Measurements from ENCODE around the gene ACTN3.

ACTN3 gene

DNA sequence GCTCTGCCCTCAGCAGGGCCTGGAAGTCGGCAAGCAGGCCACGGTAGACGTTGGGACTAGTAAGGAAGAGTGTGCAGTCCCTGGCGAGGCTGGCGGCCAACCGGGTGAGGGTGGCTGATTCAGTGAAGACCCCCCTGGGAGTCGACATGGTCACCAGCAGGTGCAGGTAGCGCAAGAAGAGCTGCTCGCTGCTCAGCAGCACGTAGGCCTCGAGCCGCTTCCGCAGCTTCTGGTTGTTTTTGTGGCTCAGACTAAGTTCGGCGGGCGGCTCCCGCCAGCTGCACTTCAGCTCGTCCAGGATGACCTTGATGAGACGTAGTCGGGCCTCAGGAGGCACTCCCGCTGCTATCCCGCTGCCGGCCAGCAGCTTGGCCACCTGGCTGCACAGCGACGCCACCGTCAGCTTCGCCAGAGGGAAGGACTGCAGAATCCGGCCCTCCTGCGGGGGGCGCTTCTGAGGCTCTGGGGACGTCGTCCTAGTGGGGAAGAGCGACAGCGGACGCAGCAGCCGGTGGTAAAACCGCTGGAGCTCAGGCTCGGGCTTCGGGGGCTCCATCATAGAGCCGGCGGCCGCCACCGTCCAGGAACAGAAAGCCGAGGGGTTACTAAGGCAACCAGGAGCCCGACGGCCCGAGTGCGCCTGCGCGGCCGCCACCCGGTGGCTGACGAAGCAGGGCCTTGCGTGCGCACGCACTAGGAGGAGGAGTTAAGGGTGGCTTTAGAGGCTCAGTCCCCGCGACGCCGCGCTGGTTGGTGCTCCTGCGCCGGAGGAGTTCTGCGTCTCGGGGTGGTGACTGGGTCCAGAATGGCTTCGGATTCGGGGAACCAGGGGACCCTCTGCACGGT is 46.0 kb downstream of the ACTN3 start, which contains the start of the genes CCDC87 and CCS:
TSS of gene CCDC87 (minus strand) at position 607 of the 846 bp plus-strand sequence. CDS start at position 559, 48 bp downstream.
TSS of gene CCS (plus strand) at position 729 of the 846 bp plus-strand sequence. CDS start at position 806, 77 bp downstream.
- H3K4me3 ChIP-seq (ENCODE audit: insufficient read length, low read depth) = peak within 1 kb of the TSS; percentile 69
- H3K36me3 ChIP-seq (ENCODE audit: insufficient read depth, insufficient read length, low read length) = peaks cover 16% of the 10 kb centered on the region
- peak within 1 kb of the TSS; percentile 82 for H3K9ac ChIP-seq (ENCODE audit: insufficient read length, low read depth)
- peaks cover 8% of the 10 kb centered on the region for H3K4me1 ChIP-seq (ENCODE audit: insufficient read depth, insufficient read length)
- H3K9me3 ChIP-seq (ENCODE audit: insufficient read depth, low read length) = peaks cover 38% of the 10 kb centered on the region
- TF ChIP-seq YY1 (IDR thresholded peaks at IDR 0.05; ENCODE audit: insufficient read depth, insufficient read length) (no peak), ZNF274 (IDR thresholded peaks at IDR 0.05; ENCODE audit: low read depth, low read length) (no peak), SUZ12 (IDR thresholded peaks at IDR 0.05; ENCODE audit: extremely low read depth, insufficient read depth, insufficient read length) (no peak)
- H3K27me3 ChIP-seq (ENCODE audit: insufficient read depth, insufficient read length) = peaks cover 8% of the 10 kb centered on the region
- peak; percentile 94 for DNase-seq (ENCODE audit: low read depth, low spot score)

- H3K27me3 ChIP-seq (ENCODE audit: insufficient read depth, insufficient read length) = peaks cover 8% of the 10 kb centered on the region
- peaks cover 38% of the 10 kb centered on the region for H3K9me3 ChIP-seq (ENCODE audit: insufficient read depth, low read length)
- peaks cover 16% of the 10 kb centered on the region for H3K36me3 ChIP-seq (ENCODE audit: insufficient read depth, insufficient read length, low read length)
- TF ChIP-seq ZNF274 (IDR thresholded peaks at IDR 0.05; ENCODE audit: low read depth, low read length) = no peak
- no peak for TF ChIP-seq SUZ12 (IDR thresholded peaks at IDR 0.05; ENCODE audit: extremely low read depth, insufficient read depth, insufficient read length)
- no peak for TF ChIP-seq YY1 (IDR thresholded peaks at IDR 0.05; ENCODE audit: insufficient read depth, insufficient read length)
- no peak for DNase-seq (ENCODE audit: low read depth, low spot score)
- H3K4me1 ChIP-seq (ENCODE audit: insufficient read depth, insufficient read length) = peaks cover 8% of the 10 kb centered on the region
- peak overlapping the region; percentile 82 for H3K9ac ChIP-seq (ENCODE audit: insufficient read length, low read depth)
- peak overlapping the region; percentile 69 for H3K4me3 ChIP-seq (ENCODE audit: insufficient read length, low read depth)
Observed at GRCh38 chr11:66593303-66593635, 46.6 kb downstream of the ACTN3 start.

DNA sequence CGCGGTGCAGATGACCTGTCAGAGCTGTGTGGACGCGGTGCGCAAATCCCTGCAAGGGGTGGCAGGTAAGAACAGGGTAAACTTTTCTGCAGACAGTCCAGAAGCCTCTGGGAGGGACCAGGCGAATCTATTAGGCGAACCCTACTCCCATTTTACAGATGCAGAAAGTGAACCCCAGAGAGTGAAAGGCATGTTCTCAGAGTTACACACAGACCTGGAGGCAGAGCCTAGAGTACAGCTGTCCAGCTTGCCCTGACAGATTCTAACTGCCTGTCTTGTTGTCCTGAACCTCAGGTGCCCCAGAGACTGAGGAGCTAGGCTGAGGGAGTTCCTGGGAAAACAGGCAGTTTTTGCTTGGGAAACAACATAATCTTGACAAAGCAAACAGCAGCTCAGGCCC is 46.9 kb downstream of the ACTN3 start:
- H3K4me3 ChIP-seq (ENCODE audit: insufficient read length, low read depth) = peak overlapping the region; percentile 69
- peak overlapping the region; percentile 82 for H3K9ac ChIP-seq (ENCODE audit: insufficient read length, low read depth)
- H3K4me1 ChIP-seq (ENCODE audit: insufficient read depth, insufficient read length) = peaks cover 8% of the 10 kb centered on the region
- no peak for TF ChIP-seq ZNF274 (IDR thresholded peaks at IDR 0.05; ENCODE audit: low read depth, low read length)
- TF ChIP-seq SUZ12 (IDR thresholded peaks at IDR 0.05; ENCODE audit: extremely low read depth, insufficient read depth, insufficient read length) = no peak
- no peak for TF ChIP-seq YY1 (IDR thresholded peaks at IDR 0.05; ENCODE audit: insufficient read depth, insufficient read length)
- peaks cover 38% of the 10 kb centered on the region for H3K9me3 ChIP-seq (ENCODE audit: insufficient read depth, low read length)
- H3K36me3 ChIP-seq (ENCODE audit: insufficient read depth, insufficient read length, low read length) = peaks cover 16% of the 10 kb centered on the region
- DNase-seq (ENCODE audit: low read depth, low spot score) = no peak
- H3K27me3 ChIP-seq (ENCODE audit: insufficient read depth, insufficient read length) = peaks cover 8% of the 10 kb centered on the region

DNA sequence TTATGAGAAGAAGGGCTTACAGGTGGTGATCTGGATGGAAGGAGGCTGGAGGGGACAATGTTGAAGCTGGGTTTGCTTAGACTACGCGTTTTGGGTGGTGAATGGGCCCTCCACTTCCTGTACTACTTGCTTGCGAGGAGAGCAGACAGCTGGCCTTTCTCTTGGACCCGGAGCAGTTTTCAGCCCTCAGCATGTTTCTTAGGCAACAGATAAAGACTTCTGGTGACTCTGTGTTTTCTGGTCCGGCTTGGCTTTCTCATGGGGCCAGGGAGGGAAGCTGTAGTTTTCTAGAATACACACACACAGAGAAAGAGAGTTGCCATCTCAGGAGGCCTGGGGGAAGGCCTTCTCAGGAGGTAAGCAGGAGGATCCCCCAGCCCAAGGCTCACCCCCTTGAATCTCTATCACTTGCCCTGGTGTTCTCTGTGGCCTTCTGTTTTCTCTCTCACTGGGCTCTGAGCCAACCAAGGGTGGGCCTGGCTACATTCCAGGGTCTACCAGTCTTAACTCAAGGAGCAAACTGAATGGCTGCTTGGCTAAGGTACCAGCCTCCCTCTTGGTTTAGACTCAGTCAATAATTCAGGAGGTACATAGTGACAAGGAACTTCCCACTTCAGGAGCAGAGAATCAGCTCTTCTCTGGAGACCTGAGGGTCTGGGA is 48.7 kb downstream of the ACTN3 start:
- TF ChIP-seq ZNF274 (IDR thresholded peaks at IDR 0.05; ENCODE audit: low read depth, low read length) (no peak), SUZ12 (IDR thresholded peaks at IDR 0.05; ENCODE audit: extremely low read depth, insufficient read depth, insufficient read length) (no peak), YY1 (IDR thresholded peaks at IDR 0.05; ENCODE audit: insufficient read depth, insufficient read length) (no peak)
- no peak for DNase-seq (ENCODE audit: low read depth, low spot score)
- no peak overlapping the region for H3K9ac ChIP-seq (ENCODE audit: insufficient read length, low read depth)

GRCh38 chr11:66598993-66599392 is 52.3 kb downstream of the ACTN3 start:
- no peaks in the 10 kb centered on the region for H3K9me3 ChIP-seq (ENCODE audit: insufficient read depth, low read length)
- DNase-seq (ENCODE audit: low read depth, low spot score) = no peak
- TF ChIP-seq YY1 (IDR thresholded peaks at IDR 0.05; ENCODE audit: insufficient read depth, insufficient read length) (no peak), SUZ12 (IDR thresholded peaks at IDR 0.05; ENCODE audit: extremely low read depth, insufficient read depth, insufficient read length) (no peak), ZNF274 (IDR thresholded peaks at IDR 0.05; ENCODE audit: low read depth, low read length) (no peak)
- peaks cover 57% of the 10 kb centered on the region for H3K36me3 ChIP-seq (ENCODE audit: insufficient read depth, insufficient read length, low read length)
- H3K4me1 ChIP-seq (ENCODE audit: insufficient read depth, insufficient read length) = peaks cover 6% of the 10 kb centered on the region
- no peak overlapping the region for H3K9ac ChIP-seq (ENCODE audit: insufficient read length, low read depth)
- no peaks in the 10 kb centered on the region for H3K27me3 ChIP-seq (ENCODE audit: insufficient read depth, insufficient read length)
- H3K4me3 ChIP-seq (ENCODE audit: insufficient read length, low read depth) = no peak overlapping the region

More for the DNA sequence above, 48.7 kb downstream of the ACTN3 start:
- H3K27me3 ChIP-seq (ENCODE audit: insufficient read depth, insufficient read length) = peaks cover 8% of the 10 kb centered on the region
- H3K4me3 ChIP-seq (ENCODE audit: insufficient read length, low read depth) = no peak overlapping the region
- H3K36me3 ChIP-seq (ENCODE audit: insufficient read depth, insufficient read length, low read length) = peaks cover 34% of the 10 kb centered on the region
- H3K4me1 ChIP-seq (ENCODE audit: insufficient read depth, insufficient read length) = peaks cover 8% of the 10 kb centered on the region
- peaks cover 30% of the 10 kb centered on the region for H3K9me3 ChIP-seq (ENCODE audit: insufficient read depth, low read length)

DNA sequence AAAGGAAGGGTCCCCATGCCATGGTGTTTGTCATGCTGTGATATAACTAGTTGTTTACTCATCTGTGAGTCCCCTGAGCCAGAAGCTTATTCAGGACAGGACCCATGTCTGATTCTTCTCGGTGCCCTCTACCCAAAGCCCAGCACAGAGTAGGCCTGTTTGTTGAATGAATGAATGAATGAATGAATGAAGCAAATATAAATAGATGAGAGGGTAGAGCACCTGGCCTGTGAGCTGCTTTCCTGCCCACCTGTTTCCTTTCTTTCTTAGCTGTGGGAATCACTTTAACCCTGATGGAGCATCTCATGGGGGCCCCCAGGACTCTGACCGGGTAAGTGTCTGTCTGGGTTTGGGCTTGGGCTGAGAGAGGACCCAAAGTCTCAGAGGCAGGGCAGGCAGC is 53.5 kb downstream of the ACTN3 start:
- TF ChIP-seq SUZ12 (IDR thresholded peaks at IDR 0.05; ENCODE audit: extremely low read depth, insufficient read depth, insufficient read length) (no peak), ZNF274 (IDR thresholded peaks at IDR 0.05; ENCODE audit: low read depth, low read length) (no peak), YY1 (IDR thresholded peaks at IDR 0.05; ENCODE audit: insufficient read depth, insufficient read length) (no peak)
- Histone ChIP-seq H3K9ac (ENCODE audit: insufficient read length, low read depth) (no peak overlapping the region), H3K9me3 (ENCODE audit: insufficient read depth, low read length) (no peaks in the 10 kb centered on the region), H3K4me1 (ENCODE audit: insufficient read depth, insufficient read length) (peaks cover 6% of the 10 kb centered on the region), H3K4me3 (ENCODE audit: insufficient read length, low read depth) (no peak overlapping the region), H3K36me3 (ENCODE audit: insufficient read depth, insufficient read length, low read length) (peaks cover 67% of the 10 kb centered on the region), H3K27me3 (ENCODE audit: insufficient read depth, insufficient read length) (no peaks in the 10 kb centered on the region)
- DNase-seq (ENCODE audit: low read depth, low spot score) = no peak
